ENCODE results near the gene ERICH2.

Gene ERICH2

GRCh38 chr2:170845343-170845742 lies 75.2 kb downstream of the ERICH2 start:
- peak; percentile 68; the same call in 1 of the 2 replicates for TF ChIP-seq YY1 (IDR thresholded peaks at IDR 0.05; ENCODE audit: low read depth)
- TF ChIP-seq USF1 (IDR thresholded peaks at IDR 0.05): no peak
- TF ChIP-seq RAD21 (IDR thresholded peaks at IDR 0.05; ENCODE audit: low read depth): peak; percentile 27; the same call in 1 of the 2 replicates
- no peak for TF ChIP-seq ZBTB7A (IDR thresholded peaks at IDR 0.05; ENCODE audit: low read depth)

GRCh38 chr2:170846314-170846713 lies 76.1 kb downstream of the ERICH2 start:
- no peak for TF ChIP-seq YY1 (IDR thresholded peaks at IDR 0.05; ENCODE audit: low read depth)
- no peak for TF ChIP-seq FOXM1 (IDR thresholded peaks at IDR 0.05; ENCODE audit: borderline replicate concordance, low read depth)
- TF ChIP-seq USF1 (IDR thresholded peaks at IDR 0.05): no peak
- TF ChIP-seq, protein P1, sequence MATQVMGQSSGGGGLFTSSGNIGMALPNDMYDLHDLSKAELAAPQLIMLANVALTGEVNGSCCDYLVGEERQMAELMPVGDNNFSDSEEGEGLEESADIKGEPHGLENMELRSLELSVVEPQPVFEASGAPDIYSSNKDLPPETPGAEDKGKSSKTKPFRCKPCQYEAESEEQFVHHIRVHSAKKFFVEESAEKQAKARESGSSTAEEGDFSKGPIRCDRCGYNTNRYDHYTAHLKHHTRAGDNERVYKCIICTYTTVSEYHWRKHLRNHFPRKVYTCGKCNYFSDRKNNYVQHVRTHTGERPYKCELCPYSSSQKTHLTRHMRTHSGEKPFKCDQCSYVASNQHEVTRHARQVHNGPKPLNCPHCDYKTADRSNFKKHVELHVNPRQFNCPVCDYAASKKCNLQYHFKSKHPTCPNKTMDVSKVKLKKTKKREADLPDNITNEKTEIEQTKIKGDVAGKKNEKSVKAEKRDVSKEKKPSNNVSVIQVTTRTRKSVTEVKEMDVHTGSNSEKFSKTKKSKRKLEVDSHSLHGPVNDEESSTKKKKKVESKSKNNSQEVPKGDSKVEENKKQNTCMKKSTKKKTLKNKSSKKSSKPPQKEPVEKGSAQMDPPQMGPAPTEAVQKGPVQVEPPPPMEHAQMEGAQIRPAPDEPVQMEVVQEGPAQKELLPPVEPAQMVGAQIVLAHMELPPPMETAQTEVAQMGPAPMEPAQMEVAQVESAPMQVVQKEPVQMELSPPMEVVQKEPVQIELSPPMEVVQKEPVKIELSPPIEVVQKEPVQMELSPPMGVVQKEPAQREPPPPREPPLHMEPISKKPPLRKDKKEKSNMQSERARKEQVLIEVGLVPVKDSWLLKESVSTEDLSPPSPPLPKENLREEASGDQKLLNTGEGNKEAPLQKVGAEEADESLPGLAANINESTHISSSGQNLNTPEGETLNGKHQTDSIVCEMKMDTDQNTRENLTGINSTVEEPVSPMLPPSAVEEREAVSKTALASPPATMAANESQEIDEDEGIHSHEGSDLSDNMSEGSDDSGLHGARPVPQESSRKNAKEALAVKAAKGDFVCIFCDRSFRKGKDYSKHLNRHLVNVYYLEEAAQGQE (IDR thresholded peaks at IDR 0.05; ENCODE audit: low read depth): no peak
- no peak for TF ChIP-seq NFIC (IDR thresholded peaks at IDR 0.05)
- no peak for TF ChIP-seq EGR1 (IDR thresholded peaks at IDR 0.05)
- no peak for TF ChIP-seq TEAD4 (IDR thresholded peaks at IDR 0.05)
- no peak for TF ChIP-seq TAF1 (IDR thresholded peaks at IDR 0.05; ENCODE audit: low read depth)
- TF ChIP-seq TCF12 (IDR thresholded peaks at IDR 0.05; ENCODE audit: low read depth): no peak
- TF ChIP-seq RAD21 (IDR thresholded peaks at IDR 0.05; ENCODE audit: low read depth): no peak

DNA sequence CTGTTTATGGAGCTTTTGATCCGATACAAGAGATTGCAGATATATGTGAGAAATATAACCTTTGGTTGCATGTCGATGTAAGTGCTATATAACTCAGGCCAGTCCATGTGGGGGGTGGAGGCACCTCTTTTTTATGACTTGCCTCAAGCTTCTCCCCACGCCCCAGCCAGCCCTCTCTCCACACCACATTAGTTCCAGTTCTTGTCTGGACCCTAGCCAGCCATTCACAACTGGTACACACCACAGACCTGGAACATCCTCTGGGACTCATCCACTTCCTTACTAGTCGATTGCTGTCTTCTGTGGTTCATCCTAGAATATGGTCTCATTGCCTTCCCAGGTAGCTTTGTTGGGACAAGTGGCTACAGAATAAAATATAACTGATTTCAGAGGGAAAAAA lies 77.5 kb downstream of the ERICH2 start:
- TF ChIP-seq CREB1 (IDR thresholded peaks at IDR 0.05; ENCODE audit: low read depth) (no peak), NFIC (IDR thresholded peaks at IDR 0.05) (no peak), EGR1 (IDR thresholded peaks at IDR 0.05) (no peak), EP300 (IDR thresholded peaks at IDR 0.05; ENCODE audit: borderline replicate concordance) (no peak), USF1 (IDR thresholded peaks at IDR 0.05) (no peak), TEAD4 (IDR thresholded peaks at IDR 0.05) (no peak), TAF1 (IDR thresholded peaks at IDR 0.05; ENCODE audit: low read depth) (no peak), YY1 (IDR thresholded peaks at IDR 0.05; ENCODE audit: low read depth) (no peak), CEBPB (IDR thresholded peaks at IDR 0.05) (no peak), RAD21 (IDR thresholded peaks at IDR 0.05; ENCODE audit: low read depth) (no peak), TCF12 (IDR thresholded peaks at IDR 0.05; ENCODE audit: low read depth) (no peak), ZBTB7A (IDR thresholded peaks at IDR 0.05; ENCODE audit: low read depth) (no peak)
- TF ChIP-seq, protein P1 (IDR thresholded peaks at IDR 0.05; ENCODE audit: low read depth): no peak
- TF ChIP-seq, protein P2, sequence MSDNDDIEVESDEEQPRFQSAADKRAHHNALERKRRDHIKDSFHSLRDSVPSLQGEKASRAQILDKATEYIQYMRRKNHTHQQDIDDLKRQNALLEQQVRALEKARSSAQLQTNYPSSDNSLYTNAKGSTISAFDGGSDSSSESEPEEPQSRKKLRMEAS (IDR thresholded peaks at IDR 0.05): no peak
